NCI-H2081 (cell line): ENCODE measurements around the gene FBXW5.

Experiments used
- DNase-seq, 2 experiments: peaks; one replicate each; lab custom pipeline; 2025; lab: John Stamatoyannopoulos, UW

Gene FBXW5

DNA sequence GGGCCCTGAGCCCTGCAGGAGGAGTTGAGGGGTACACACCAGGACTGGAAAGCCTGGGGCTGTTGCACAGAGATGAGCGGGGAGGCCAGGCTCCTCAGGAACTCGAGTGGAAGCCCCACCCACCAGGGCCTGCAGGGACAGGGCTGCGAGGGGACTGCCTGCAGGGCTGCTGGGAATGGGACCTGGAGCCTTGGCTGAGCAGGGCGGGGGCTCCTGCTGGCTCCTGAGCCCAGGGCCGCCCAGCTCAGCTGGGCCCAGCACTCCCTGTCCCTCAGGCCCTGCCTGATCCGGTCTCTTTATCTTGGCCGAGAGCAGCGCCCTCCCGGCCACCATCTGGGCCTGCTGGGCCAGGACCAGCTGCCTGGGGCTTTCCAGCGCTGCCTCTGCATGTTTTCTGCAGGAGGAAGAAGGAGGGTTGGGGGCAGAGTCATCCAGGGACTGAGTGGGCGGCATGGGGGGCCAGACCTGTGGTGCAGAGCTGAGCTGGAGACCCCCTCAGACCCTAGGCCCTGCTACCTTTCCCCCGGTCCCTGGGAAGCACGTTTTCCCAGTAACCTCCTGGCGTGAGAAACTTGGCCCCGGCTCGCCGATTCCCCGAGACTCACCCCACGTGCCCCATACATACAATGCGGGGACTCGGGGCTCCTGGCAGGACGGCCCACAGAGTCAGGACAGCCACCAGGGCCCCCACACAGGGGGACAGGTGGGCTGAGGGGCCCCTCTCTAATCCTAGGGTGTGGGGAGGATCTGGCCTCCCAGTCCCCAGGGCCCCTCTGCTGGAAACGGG lies 16.9 kb upstream of the FBXW5 start:
- no peak for DNase-seq

DNA sequence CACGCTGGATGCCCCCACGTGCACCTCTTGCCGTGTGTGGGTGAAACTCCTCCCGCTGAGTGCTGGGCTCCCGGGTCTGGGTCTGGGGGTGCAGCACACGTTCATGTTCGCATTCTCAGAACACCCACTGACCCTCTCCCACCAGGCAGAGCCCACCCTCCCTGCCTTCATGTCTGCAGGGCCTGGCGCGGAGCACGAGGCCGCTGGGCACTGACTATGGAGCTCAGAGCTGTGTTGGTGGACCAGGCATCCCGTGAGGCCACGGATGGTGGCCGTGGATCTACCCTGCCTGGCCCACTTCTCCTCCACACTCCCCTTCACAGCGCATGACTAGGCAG lies 16.4 kb upstream of the FBXW5 start:
- DNase-seq = no peak

DNA sequence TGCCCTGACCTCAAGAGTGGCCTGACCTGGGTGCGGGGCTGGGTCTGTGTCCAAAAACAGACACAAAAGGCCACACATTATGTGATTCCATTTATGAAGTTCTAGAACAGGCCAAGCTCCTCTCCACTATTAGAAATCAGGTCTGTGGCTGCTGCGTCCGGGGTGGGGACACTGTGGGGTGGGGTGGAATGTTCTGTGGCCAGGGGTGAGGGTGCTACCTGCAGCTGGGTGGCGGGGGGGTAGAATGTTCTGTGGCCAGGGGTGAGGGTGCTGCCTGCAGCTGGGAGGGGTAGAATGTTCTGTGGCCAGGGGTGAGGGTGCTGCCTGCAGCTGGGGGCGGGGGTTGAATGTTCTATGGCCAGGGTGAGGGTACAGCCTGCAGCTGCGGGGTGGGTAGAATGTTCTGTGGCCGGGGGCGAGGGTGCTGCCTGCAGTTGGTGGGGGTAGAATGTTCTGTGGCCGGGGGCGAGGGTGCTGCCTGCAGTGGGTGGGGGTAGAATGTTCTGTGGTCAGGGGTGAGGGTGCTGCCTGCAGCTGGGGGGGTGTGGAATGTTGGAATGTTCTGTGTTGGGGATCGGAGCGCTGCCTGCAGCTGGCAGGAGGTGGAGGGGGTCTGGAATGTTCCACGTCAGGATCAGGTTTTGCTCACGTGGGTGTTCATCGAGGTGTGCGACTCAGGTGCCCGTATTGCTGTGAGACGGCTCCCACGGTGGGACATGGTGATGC lies 15.8 kb upstream of the FBXW5 start:
- DNase-seq = no peak

DNA sequence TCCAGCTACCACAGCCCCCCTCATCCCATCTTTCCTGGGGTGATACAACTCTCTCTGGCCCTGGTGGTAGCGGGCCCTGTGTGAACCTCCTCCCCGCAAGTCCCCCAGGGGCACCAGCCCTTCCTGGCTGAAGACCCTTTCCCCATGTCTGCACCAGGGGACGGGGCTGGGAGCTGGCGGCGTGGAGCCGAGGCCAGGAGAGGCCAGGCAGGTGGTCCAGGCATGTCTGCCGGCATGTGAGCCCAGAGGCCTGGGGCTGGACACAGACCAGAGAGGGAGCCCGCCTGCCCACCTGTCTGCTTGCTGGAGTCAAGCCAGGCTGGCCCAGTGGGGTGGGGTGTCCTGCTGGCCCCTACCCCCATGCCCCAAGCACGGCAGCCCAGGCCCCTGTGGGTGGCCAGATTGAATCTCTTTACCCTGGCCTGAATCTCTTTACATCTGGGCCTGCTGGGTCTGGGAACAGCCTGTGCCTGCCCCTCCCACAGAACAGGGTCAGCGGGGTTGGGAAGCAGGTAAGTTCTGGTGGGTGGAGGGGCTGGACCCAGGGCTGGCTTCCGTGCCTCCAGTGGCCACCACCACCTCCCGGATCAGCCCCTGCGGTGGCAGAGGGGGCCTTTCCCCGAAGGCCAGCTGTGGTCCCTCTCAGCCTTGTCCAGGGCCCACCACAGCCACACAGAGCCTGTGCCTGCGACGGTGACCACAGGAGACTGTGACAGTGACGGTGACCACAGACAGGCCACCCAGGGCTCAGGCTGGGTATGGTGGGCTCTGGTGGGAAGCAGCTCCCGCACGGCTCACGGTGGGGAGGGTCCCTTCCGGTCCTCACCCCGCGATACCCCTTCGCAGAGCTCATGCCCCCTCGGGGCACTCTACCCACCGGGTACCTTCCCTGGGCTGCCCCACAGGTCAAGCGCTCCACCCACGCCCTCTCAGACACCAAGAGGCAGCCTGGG lies 14.6 kb upstream of the FBXW5 start:
- DNase-seq = no peak

DNA sequence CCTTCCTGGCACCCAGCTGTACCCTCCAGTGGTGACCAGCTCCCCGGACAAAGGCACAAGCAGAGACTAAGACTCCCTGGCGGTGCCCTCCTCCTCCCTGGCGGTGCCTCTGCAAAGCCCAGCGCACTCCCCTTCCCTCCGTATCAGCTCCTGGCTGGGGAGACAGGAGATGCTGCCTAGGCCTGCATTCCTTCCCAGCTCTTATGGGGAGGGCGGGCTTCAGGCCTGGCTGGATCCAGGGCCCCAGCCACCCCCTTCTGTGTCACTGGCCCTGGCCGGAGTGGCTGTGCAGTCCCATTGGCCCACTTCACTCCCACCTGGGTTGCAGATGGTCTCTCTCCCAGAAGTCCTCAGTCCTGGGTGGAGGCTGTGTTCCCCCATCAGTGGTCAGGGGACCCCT lies 13.9 kb upstream of the FBXW5 start:
- DNase-seq = no peak

DNA sequence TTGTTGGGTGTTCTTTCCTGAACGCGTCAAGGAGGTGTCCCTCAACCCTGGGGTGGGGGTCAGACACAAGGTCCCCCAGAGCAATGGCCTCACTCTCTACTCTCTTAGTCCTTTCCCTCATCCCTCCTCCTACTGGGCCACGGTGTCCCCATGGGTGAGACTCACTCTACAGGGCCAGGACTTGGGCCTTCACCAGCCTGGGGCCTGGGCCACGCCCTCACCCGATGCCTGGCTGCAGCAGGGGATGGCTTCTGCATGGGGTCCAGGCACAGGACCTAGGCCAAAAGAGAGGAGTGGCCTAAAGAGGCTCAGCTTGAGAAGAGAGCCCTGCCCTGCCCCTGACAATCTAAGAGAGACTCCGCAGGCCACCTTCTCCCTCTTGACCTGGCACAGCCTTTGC lies 13.4 kb upstream of the FBXW5 start:
- no peak for DNase-seq

DNA sequence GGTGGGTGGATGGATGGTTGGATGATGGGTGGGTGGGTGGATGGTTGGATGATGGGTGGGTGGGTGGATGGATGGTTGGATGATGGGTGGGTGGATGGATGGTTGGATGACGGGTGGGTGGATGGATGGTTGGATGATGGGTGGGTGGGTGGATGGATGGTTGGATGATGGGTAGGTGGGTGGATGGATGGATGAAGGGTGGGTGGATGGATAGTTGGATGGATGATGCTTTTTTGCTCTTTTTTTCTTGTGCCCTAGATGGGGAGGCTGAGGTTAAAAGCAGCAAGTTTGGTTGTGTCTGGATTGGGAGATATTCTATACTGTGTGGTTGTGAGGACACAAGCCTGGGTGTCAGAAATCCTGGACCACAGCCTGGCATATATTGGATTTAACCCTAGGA lies 12.9 kb upstream of the FBXW5 start:
- no peak for DNase-seq

DNA sequence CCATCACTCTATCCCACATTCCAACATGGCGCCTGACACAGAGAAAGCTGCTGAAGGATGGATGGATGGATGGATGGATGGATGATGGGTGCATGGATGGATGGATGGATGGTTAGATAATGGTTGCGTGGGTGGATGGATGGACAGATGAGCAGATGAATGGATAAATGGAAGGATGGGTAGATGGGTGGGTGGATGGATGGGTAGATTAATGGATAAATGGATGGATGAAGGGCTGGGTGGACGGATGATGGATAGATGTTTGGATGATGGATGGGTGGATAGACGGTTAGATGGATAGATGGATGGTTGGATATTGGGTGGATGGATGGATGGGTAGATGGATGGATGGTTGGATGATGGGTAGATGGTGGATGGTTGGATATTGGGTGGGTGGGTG lies 12.1 kb upstream of the FBXW5 start:
- no peak for DNase-seq

DNA sequence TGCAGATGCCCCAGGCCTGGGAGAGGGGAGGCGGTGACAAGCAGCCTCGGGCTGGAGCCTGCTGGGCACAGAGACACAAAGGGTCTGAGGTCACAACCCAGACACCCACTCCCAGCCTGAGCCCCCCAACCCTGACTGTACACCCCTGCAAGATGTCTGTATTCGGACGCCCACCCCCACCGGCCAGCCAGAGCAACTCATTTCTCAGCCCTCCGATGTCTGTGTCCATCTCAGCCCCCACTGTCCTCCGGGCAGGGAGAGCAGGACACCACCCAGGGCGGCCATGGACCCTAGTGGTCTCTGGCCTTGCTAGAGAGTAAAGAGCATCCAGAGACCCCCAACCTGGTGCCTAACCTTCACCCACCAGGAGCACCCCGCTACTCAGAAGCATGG lies 11.4 kb upstream of the FBXW5 start:
- no peak for DNase-seq

DNA sequence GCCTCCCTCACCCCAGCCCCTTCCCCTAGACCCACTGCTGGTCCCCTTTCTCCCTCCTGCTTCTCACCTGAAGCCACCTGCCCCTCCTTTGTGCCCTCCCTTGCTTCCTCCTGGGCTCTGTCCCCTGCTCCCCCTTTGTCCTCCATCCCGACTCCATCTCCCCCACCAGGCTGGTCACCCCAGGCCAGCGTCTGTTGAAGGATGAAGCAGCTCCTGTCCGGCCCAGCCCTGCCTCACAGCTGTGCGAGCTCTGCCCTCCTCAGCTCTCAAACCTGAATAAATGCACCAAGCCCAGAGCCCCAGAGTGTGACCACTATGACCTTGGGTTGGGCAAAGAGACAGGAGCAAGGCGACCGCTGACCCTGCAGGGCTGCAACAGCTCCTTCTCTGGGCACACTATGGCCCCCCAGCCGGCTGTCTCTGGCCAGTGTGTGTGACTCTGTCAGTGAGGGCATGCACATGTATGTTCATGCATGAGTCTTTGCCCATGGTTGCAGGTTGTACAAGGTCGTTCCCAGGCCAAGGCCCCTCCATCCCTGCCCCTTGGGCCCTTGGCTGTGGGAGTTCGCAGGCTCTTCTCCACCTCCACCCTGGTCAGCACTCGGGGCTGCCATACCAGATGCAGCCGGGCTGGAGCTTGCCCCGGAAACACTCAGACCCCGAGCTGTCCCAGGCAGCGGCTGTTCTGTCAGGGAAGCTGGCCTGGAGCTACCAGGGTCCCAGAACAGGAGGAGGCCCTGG lies 10.8 kb upstream of the FBXW5 start:
- no peak for DNase-seq

DNA sequence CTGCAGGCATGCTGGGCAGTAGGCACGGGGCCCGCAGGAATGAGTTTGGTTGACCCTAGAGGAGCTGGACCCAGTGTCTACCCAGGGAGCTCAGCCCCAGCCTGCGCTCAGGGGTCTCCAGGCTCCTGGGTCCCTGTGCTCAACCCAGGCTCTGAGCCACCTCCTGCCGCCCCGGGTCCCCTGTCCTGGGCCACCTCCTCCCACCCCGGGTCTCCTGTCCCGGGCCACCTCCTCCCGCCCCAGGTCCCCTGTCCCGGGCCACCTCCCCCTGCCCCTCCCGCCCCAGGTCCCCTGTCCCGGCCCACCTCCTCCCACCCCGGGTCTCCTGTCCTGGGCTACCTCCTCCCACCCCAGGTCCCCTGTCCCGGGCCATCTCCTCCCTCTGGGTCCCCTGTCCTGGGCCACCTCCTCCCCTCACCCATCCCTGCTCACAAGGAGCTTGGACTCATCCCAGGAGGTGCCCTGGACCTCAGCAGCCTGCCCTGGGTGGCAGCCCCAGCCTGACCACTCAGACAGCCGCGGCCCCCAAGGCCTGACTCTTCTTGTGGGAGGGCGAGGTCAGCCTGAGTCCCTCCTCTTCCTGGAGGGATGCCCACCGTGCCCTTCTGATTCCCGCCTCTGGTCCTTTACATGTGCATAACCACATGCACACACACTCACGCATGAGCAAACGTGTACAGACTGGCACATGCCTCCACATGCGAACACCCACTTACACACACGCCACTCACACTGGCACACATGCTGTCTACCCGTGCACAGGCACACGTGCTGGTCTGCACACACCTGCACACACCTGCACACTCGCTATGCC lies 9.9 kb upstream of the FBXW5 start:
- no peak for DNase-seq

DNA sequence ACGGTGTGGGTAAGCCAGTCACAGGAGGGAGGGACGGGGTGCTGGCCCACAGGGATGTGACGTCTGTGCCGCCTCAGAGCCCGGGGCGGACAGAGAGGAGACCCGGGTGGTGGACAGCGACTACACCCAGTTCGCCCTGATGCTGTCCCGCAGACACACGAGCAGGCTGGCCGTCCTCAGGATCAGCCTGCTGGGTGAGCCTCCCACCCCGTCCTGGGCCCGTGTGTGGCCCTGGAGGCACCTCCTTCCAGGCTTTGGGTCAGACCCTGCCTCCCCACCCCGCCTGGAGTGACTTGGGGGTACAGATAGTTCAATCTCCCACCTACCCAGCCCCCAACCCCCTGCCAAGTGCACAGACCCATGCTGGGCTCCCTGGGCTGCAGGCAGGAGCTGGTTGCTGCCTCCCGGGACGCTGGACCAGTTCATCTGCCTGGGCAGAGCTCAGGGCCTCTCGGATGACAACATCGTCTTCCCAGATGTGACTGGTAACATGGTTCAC lies 9.3 kb upstream of the FBXW5 start:
- no peak for DNase-seq

DNA sequence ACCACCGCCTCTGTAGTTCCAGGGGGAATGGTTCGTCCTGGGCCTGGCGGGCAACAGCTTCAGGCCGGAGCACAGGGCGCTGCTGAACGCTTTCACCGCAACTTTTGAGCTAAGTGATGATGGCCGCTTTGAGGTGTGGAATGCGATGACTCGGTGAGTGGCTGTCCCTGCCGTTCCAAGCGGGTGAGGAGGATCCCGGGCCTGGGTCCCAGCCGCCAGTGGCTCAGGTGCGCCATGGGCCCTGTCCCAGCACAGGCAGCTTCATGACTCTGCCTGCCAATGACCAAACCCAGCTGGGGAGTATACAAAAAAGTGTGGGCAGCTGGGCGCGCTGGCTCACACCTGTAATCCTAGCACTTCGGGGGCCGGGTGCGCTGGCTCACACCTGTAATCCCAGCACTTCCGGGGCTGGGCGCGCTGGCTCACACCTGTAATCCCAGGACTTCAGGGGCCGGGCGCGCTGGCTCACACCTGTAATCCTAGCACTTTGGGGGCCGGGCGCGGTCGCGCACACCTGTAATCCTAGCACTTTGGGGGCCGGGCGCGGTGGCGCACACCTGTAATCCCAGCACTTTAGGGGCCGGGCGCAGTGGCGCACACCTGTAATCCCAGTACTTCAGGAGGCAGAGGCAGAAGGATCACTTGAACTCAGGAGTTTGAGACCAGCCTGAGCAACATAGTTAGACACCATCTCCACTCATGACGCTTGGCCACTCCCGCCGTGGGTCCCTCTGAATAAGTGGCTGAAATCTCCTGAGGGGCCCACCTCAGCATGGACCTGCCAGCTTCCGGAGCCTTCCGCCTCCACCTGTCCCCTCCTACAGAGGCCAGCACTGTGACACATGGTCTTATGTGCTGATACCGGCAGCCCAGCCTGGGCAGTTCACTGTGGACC lies 8.6 kb upstream of the FBXW5 start:
- DNase-seq = no peak

DNA sequence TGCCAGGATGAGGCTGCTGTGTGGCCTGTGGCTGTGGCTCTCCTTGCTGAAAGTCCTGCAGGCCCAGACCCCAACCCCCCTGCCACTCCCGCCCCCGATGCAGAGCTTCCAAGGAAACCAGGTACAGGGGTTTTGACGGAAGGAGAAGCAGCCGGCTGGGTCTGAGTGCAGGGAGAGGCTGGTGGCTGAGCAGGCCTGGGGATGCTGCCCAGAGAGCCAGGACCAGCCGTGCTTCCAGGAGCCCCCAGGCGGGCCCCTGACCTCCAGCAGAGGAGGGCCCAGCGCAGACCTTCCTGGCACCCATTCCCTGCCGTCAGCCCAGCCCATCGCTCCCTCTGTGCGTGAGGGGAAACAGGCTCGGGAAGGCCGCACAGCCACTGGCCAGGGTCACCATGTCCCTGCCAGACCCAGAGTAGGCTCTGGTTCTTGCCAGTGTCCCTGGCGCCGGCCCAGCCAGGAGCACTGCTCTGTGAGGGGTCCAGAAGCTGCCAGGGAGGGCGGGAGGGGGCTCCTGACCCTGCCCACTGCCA lies 7.8 kb upstream of the FBXW5 start:
- no peak for DNase-seq

DNA sequence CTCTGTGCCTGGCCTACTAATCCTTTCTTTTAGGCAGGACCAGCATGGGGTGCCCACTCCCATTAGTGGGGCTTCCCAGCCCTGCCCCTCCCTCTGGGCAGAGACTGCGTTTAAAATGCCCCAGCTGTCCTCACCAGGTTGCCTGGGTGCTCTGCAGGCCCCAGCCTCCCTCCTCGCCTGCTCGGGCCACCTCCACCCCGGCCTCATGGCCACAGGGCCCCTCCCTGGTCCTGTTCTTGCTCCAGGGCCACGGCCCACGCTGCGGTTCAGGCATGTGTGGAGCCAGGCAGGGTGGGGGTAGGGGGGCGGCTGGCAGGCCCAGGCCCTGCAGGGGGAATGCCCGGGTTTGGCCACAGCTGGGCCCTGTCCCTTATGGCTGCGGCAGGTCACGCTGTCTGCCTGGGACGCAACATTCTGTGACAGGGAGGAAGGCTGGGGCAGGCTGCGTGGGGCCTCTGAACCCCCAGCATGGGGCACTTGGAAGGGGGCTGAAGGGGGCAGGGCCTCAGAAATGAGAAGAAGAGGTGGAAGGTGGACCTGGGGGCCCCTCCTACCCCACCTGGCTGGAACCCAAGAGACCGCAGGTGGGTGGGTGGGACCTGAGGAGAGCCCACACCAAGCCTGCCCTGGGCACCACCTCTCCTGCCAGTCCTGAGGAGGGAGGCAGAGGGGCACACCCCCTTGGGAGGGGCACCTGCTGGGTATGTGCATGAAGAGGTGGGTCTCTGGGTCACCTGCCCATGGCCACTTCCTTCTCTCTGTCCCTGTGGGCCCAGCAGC lies 7.2 kb upstream of the FBXW5 start, which contains the start of gene LCN12:
TSS of gene LCN12 (plus strand) at position 733 of the 780 bp plus-strand sequence. CDS start 55 bp downstream, outside the sequence.
- peak in 1 of 2 experiments; percentile 4 for DNase-seq

DNA sequence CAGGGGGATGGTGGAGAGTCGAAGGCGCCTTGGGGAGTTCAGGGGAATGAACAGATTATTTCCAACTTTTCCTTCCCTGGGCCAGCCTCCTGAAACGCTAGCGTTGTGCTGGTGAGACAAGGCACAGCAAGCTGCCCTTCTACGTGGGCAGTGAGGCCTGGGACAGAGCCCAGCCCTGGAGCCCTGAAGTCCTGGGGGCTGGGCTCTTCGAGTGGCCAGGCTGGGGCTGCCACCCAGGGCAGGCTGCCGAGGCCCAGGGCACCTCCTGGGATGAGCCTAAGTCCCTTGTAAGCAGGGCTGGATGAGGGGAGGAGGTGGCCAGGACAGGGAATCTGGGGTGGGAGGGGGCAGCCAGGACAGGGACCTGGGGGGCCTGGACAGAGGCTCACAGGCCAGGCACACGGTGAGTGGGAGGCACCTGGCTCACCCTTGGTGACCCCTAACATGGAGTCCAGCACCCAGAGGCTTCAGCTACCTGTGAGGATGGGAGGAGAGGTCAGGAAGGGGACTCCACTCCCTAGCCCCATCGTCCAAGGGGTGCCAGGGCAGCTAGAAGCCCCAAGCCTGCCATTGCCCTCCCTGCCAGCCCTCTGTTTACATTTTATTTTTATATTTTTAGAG lies 6.2 kb upstream of the FBXW5 start:
- DNase-seq = no peak

DNA sequence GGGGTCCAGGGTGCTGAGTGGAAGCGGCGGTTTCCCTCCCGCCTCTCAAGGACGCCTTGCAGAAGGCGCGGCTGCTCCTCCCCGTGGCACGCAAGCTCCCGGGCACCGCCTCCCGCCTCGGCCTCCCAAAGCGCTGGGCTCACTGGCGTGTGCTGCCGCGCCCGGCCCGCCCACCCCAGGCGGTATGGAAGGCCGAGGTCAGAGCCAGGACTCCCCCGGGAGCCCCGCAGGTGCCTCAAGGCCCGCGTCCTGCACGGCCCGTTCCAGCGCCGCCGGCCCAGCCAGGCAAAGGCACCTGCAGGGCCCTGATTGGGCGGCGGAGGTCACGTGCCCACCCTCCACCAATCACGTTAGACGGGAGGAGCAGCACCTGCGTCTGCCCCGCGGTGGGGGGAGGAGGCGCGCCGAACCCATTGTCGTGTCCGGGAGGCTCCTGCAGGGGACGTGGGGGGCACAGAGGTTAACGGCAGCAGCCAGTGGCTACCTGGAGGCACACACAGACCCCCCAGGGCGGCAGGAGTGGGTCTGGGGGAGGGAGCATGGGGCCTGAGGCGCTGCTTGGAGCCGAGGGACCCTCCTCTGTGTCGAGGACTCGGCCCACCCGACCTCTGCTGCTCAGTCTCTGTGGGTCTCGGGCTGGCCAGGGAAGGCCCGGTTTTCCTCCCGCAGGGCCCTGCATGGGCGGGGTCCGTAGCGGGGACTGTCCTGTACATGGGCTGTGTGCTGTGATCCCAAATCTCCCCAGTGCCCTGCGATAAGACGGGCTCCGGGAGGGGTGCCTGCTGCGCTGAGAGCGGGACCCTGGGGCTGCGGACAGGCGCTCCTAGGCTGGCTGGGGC lies 5.5 kb upstream of the FBXW5 start:
- DNase-seq = peak; percentile 96
